ENCODE data around the gene MYH6. TPM values are rescaled to one million over a fixed set of nuclear protein-coding genes. Genes with fewer than 3 reads are reported as not detected.

Gene MYH6
- polyA plus RNA-seq, 3 donors, result not detected

DNA sequence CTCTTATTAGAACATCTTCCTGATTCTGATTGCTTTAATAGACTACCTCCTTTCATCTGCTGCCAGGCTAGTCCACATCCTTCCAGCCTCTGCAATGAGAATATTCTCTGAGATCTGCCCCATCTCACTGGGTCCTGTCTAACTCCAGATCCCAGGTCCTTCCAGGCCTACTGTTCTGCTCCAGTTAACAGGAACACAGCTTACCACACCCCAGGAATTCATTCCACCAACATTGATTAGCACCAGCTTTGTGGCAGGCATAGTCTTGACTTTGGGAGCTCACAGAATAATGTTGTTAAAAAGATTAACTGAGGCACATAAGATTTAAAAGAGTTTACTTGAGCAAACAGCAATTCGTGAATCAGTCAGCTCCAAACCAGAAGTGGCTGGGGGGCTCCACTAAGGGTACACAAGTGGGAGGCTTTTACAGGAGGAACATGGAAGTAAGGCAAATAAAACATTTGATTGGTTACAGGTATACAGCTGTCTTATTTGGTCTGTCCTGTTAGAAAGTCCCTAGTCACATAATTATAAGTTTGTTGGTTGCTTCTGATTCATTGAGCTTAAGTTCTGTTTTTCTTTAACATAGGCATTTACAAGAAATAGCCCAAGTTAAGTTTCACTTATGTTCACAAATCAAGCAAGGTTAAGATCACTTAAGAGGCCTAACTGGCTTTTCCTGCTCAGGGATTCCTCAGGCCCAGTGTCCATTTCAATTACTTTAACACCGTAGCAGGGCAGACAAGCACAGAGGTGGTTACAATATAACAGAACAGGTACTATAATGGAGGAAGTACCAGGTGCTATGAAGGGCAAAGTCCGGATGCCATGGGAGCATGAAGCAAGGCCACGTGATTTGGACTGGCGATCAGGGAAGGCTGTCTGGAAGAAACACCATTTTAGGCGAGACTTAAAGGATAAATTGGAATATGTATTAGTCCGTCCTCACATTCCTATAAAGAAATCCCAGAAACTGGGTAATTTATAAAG, 39.6 kb upstream of the MYH6 start:
- Histone ChIP-seq H3K27me3 (ENCODE audit: control insufficient read depth in 2 of 2, insufficient read depth in 2 of 2, low read length in 2 of 2) (peaks cover 0 to 2% of the 10 kb centered on the region in 2 donors), H3K27ac (ENCODE audit: low read depth in 1 of 2, low read length in 2 of 2) (no peak overlapping the region), H2AFZ (ENCODE audit: insufficient read depth, low read depth, low read length, poor library complexity, severe bottlenecking) (no peak overlapping the region), H3K36me3 (replicated peaks in 1 of 2; ENCODE audit: control insufficient read depth in 1 of 2, insufficient read depth in 2 of 2, low read length in 2 of 2) (no peaks in the 10 kb centered on the region), H3K4me1 (ENCODE audit: control insufficient read depth in 1 of 2, insufficient read depth in 2 of 2, low read length in 2 of 2) (no peaks in the 10 kb centered on the region), H4K20me1 (ENCODE audit: insufficient read depth, low read length) (no peaks in the 10 kb centered on the region), H3K79me2 (ENCODE audit: insufficient read depth, low read length) (no peaks in the 10 kb centered on the region), H3K9me3 (replicated peaks in 1 of 2; ENCODE audit: control insufficient read depth in 1 of 2, insufficient read depth in 1 of 2, low read length in 2 of 2) (no peaks in the 10 kb centered on the region), H3K4me2 (replicated peaks; ENCODE audit: extremely low read depth, low read length, poor library complexity, severe bottlenecking) (no peak overlapping the region), H3K9ac (ENCODE audit: insufficient read depth, low read length, poor library complexity, severe bottlenecking) (no peak overlapping the region), H3K4me3 (replicated peaks in 1 of 3; ENCODE audit: low read depth in 2 of 3, low read length in 3 of 3) (no peak overlapping the region)
- 91% methylated on average over 4 of the region's 7 CpGs for WGBS (ENCODE audit: insufficient coverage)
- TF ChIP-seq, protein P1, sequence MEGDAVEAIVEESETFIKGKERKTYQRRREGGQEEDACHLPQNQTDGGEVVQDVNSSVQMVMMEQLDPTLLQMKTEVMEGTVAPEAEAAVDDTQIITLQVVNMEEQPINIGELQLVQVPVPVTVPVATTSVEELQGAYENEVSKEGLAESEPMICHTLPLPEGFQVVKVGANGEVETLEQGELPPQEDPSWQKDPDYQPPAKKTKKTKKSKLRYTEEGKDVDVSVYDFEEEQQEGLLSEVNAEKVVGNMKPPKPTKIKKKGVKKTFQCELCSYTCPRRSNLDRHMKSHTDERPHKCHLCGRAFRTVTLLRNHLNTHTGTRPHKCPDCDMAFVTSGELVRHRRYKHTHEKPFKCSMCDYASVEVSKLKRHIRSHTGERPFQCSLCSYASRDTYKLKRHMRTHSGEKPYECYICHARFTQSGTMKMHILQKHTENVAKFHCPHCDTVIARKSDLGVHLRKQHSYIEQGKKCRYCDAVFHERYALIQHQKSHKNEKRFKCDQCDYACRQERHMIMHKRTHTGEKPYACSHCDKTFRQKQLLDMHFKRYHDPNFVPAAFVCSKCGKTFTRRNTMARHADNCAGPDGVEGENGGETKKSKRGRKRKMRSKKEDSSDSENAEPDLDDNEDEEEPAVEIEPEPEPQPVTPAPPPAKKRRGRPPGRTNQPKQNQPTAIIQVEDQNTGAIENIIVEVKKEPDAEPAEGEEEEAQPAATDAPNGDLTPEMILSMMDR (IDR thresholded peaks at IDR 0.05), result no peak
- Mint-ChIP-seq H3K4me3 (no peak overlapping the region), H3K27me3 (ENCODE audit: low read depth in 3 of 3) (peaks cover 5 to 13% (median 7%) of the 10 kb centered on the region in 3 donors), H3K36me3 (no peaks in the 10 kb centered on the region), H3K9me3 (no peaks in the 10 kb centered on the region), H3K4me1 (no peaks in the 10 kb centered on the region), H3K27ac (no peak overlapping the region)
- intact Hi-C loops (cut with micrococcal nuclease), result no loop called here
- DNase-seq, result no peak

DNA sequence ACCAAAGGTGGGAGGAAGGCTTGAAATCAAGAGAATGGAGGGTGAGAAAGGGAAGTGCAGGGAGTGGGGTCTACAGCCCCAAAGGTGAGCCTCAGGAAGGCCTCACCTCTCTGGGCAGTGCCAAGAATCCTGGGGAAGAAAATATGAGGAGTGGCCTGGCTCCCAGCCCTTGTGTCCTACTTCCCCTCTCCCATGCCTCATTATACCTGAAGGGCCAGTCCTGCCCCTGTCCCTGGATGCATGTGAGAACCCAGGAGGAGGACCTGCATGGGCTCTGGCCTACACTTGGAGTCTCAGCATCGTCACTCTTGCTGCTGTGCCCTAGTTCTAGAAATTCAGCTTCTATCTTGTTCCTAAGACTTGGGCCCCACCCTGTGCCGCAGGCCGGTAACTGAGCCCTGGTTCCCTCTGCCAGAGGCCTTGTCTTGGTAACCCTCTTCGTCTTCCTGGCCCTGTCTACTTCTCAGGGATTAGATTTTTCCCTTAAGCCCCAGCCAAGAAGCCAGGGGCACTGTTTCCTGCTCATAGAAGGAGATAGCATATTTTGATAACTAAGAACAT, 38.3 kb upstream of the MYH6 start:
- H3K27me3 Mint-ChIP-seq (ENCODE audit: low read depth in 3 of 3), result peaks cover 5 to 12% (median 7%) of the 10 kb centered on the region in 3 donors
- Histone ChIP-seq H3K27ac (ENCODE audit: low read depth in 1 of 2, low read length in 2 of 2) (no peak overlapping the region), H3K4me3 (replicated peaks in 1 of 3; ENCODE audit: low read depth in 2 of 3, low read length in 3 of 3) (no peak overlapping the region), H4K20me1 (ENCODE audit: insufficient read depth, low read length) (no peaks in the 10 kb centered on the region), H3K79me2 (ENCODE audit: insufficient read depth, low read length) (no peaks in the 10 kb centered on the region), H3K9me3 (replicated peaks in 1 of 2; ENCODE audit: control insufficient read depth in 1 of 2, insufficient read depth in 1 of 2, low read length in 2 of 2) (no peaks in the 10 kb centered on the region), H3K36me3 (replicated peaks in 1 of 2; ENCODE audit: control insufficient read depth in 1 of 2, insufficient read depth in 2 of 2, low read length in 2 of 2) (no peaks in the 10 kb centered on the region), H3K4me1 (ENCODE audit: control insufficient read depth in 1 of 2, insufficient read depth in 2 of 2, low read length in 2 of 2) (no peaks in the 10 kb centered on the region), H3K9ac (ENCODE audit: insufficient read depth, low read length, poor library complexity, severe bottlenecking) (no peak overlapping the region), H2AFZ (ENCODE audit: insufficient read depth, low read depth, low read length, poor library complexity, severe bottlenecking) (no peak overlapping the region), H3K4me2 (replicated peaks; ENCODE audit: extremely low read depth, low read length, poor library complexity, severe bottlenecking) (no peak overlapping the region), H3K27me3 (ENCODE audit: control insufficient read depth in 2 of 2, insufficient read depth in 2 of 2, low read length in 2 of 2) (peaks cover 0 to 2% of the 10 kb centered on the region in 2 donors)
- H3K36me3 Mint-ChIP-seq, result no peaks in the 10 kb centered on the region
- WGBS (ENCODE audit: insufficient coverage), result 100% methylated on average over 3 of the region's 4 CpGs
- intact Hi-C loops (cut with micrococcal nuclease), result no loop called here
- no peak overlapping the region for H3K27ac Mint-ChIP-seq
- TF ChIP-seq, protein P1 (IDR thresholded peaks at IDR 0.05), result no peak
- H3K4me1 Mint-ChIP-seq, result no peaks in the 10 kb centered on the region
- no peak for DNase-seq
- H3K4me3 Mint-ChIP-seq, result no peak overlapping the region
- H3K9me3 Mint-ChIP-seq, result no peaks in the 10 kb centered on the region
